ENCODE data around the gene GLIPR1L2.

GLIPR1L2 gene

GRCh38 chr12:75479963-75480461 is 89.1 kb downstream of the GLIPR1L2 start:
- DNase-seq, result no peak

DNA sequence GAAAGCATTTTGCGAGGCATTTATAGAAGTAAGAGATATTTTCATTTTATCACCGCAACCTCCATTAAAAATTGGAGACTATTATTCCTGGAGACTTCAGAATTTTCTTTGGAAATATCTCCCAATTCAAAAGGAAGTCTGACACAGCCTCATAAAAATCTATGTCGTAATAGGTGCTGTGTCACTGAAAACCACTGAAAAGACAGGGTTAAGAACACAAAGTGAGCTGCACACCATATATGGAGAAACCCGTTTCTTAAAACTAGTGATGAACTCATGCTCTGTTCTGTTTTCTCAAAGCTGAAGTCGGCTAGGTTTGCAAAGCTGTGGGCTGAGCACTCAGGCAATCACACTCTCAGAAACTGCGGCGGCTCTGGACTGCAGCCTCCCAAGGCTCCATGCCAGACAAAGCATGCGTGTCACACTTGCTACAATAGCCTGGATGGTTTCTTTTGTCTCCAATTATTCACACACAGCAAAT is 89.6 kb downstream of the GLIPR1L2 start, which contains the start of gene GLIPR1:
Gene GLIPR1 (plus strand): TSS at position 287 of the 481 bp plus-strand sequence. CDS start 126 bp downstream, at position 413.
- DNase-seq, result peak; percentile 73 to 79

- DNase-seq, result no peak
Observed at GRCh38 chr12:75481013-75481705, 90.3 kb downstream of the GLIPR1L2 start.

GRCh38 chr12:75481774-75482173 is 90.9 kb downstream of the GLIPR1L2 start:
- no peak for DNase-seq

Data from activated CD4-positive, alpha-beta T cell treated with anti-CD3 and anti-CD28 coated beads, Interleukin-2, amount 50 U/mL, for 48 hours (primary cell).